Stimulated activated CD4-positive, alpha-beta T cell treated with anti-CD3 and anti-CD28 coated beads, Interleukin-2, amount 100 ng/mL, for 24 hours (primary cell): ENCODE measurements around the gene IL2.

ENCODE experiments used
- DNase-seq, 2 donors: peaks; one replicate each; pipeline ENCODE4 v3.0.0-alpha.2; 2020

The IL2 gene

GRCh38 chr4:122456231-122457116 lies at the start of gene IL2:
IL2 (minus strand) TSS chr4:122456725; CDS start chr4:122456440, 285 bp downstream.
- peak in 1 of 2 donors; percentile 44 for DNase-seq

- no peak for DNase-seq
Measured at GRCh38 chr4:122503214-122503613, 46.7 kb upstream of the IL2 start.

- no peak for DNase-seq
Measured at GRCh38 chr4:122500852-122501501, 44.5 kb upstream of the IL2 start.

- DNase-seq: no peak
Measured at GRCh38 chr4:122489061-122489460, 32.5 kb upstream of the IL2 start.

GRCh38 chr4:122483481-122483880 lies 27.0 kb upstream of the IL2 start:
- DNase-seq: no peak

- DNase-seq: no peak
Measured at GRCh38 chr4:122481766-122482405, 25.4 kb upstream of the IL2 start.

GRCh38 chr4:122480655-122481487 lies 24.3 kb upstream of the IL2 start:
- no peak for DNase-seq

- no peak for DNase-seq
Measured at GRCh38 chr4:122479935-122480416, 23.5 kb upstream of the IL2 start.

GRCh38 chr4:122476745-122477144 lies 20.2 kb upstream of the IL2 start:
- DNase-seq: no peak

GRCh38 chr4:122476126-122476525 lies 19.6 kb upstream of the IL2 start:
- no peak for DNase-seq

GRCh38 chr4:122475233-122475632 lies 18.7 kb upstream of the IL2 start:
- DNase-seq: no peak

- DNase-seq: no peak
Measured at GRCh38 chr4:122469457-122469856, 12.9 kb upstream of the IL2 start.

GRCh38 chr4:122458625-122459024 lies 2.1 kb upstream of the IL2 start:
- peak; percentile 33 to 58 for DNase-seq

GRCh38 chr4:122453384-122453995 lies 3.0 kb downstream of the IL2 start:
- no peak for DNase-seq

- peak; percentile 38 to 60 for DNase-seq
Measured at GRCh38 chr4:122450847-122451246, 5.7 kb downstream of the IL2 start.

- no peak for DNase-seq
Measured at GRCh38 chr4:122434285-122434684, 22.2 kb downstream of the IL2 start.

GRCh38 chr4:122431351-122431750 lies 25.2 kb downstream of the IL2 start:
- DNase-seq: no peak

GRCh38 chr4:122423246-122423645 lies 33.3 kb downstream of the IL2 start:
- no peak for DNase-seq

- no peak for DNase-seq
Measured at GRCh38 chr4:122412547-122412946, 44.0 kb downstream of the IL2 start.

- DNase-seq: no peak
Measured at GRCh38 chr4:122403861-122404260, 52.7 kb downstream of the IL2 start.
